ENCODE results near the gene BRPF1.

- no peak for TF ChIP-seq CTCF (IDR thresholded peaks at IDR 0.05)
- TF ChIP-seq POLR2A (IDR thresholded peaks at IDR 0.05): no peak
These were observed 49.4 kb upstream of the BRPF1 start for GRCh38 chr3:9682096-9682495.
